ENCODE measurements around the gene FRS2. TPM values are rescaled to one million over a fixed set of nuclear protein-coding genes. Genes with fewer than 3 reads are reported as not detected.
"Not testable (repeated sequence)": the region's sequence is repeated elsewhere in the genome, so short reads cannot be mapped to it uniquely, and the experiment has no call there.

Gene FRS2
- total and polyA plus RNA-seq, 5 donors from 2014 or later: 6.9 to 31.8 (median 10.9) TPM

- no peaks in the 10 kb centered on the region for H3K36me3 ChIP-seq (ENCODE audit: control insufficient read depth, insufficient read depth, low read length)
- DNase-seq (no peak), ATAC-seq (ENCODE audit: low read depth in 2 of 2) (no peak)
- H3K4me3 ChIP-seq (ENCODE audit: low read depth, low read length): no peak overlapping the region
- no peak overlapping the region for H3K4me3 Mint-ChIP-seq
- peaks cover 0 to 3% (median 0%) of the 10 kb centered on the region in 4 donors for H3K4me1 Mint-ChIP-seq
- no peaks in the 10 kb centered on the region for H3K4me1 ChIP-seq (ENCODE audit: control insufficient read depth, insufficient read depth, low read length, poor library complexity, severe bottlenecking)
- no peak overlapping the region for H3K27ac Mint-ChIP-seq
- H3K36me3 Mint-ChIP-seq: no peaks in the 10 kb centered on the region
- no peaks in the 10 kb centered on the region for H3K27me3 ChIP-seq (ENCODE audit: control insufficient read depth, insufficient read depth, low read length)
- no peaks in the 10 kb centered on the region for H3K9me3 Mint-ChIP-seq
- H3K27me3 Mint-ChIP-seq: no peaks in the 10 kb centered on the region
- H3K9me3 ChIP-seq (ENCODE audit: control insufficient read depth in 2 of 2, low read length in 2 of 2): no peaks in the 10 kb centered on the region
- no peak overlapping the region for H3K27ac ChIP-seq (ENCODE audit: insufficient read depth, low read length, poor library complexity, severe bottlenecking)
Measured at GRCh38 chr12:69443916-69444315, 26.3 kb upstream of the FRS2 start.

- peaks cover 2% of the 10 kb centered on the region for H3K27me3 ChIP-seq (ENCODE audit: control insufficient read depth, insufficient read depth, low read length)
- Mint-ChIP-seq H3K27me3 (no peaks in the 10 kb centered on the region), H3K27ac (no peak overlapping the region), H3K9me3 (no peaks in the 10 kb centered on the region), H3K4me3 (no peak overlapping the region), H3K4me1 (peaks cover 0 to under 1% (median 0%) of the 10 kb centered on the region in 4 donors), H3K36me3 (no peaks in the 10 kb centered on the region)
- no peaks in the 10 kb centered on the region for H3K4me1 ChIP-seq (ENCODE audit: control insufficient read depth, insufficient read depth, low read length, poor library complexity, severe bottlenecking)
- H3K4me3 ChIP-seq (ENCODE audit: low read depth, low read length): no peak overlapping the region
- no peak overlapping the region for H3K27ac ChIP-seq (ENCODE audit: insufficient read depth, low read length, poor library complexity, severe bottlenecking)
- no peak for DNase-seq
- no peak for ATAC-seq (ENCODE audit: low read depth in 2 of 2)
- H3K36me3 ChIP-seq (ENCODE audit: control insufficient read depth, insufficient read depth, low read length): no peaks in the 10 kb centered on the region
- no peaks in the 10 kb centered on the region for H3K9me3 ChIP-seq (ENCODE audit: control insufficient read depth in 2 of 2, low read length in 2 of 2)
Measured at GRCh38 chr12:69447892-69448291, 22.3 kb upstream of the FRS2 start.

GRCh38 chr12:69452598-69453132 lies 17.5 kb upstream of the FRS2 start:
- H3K4me1 ChIP-seq (ENCODE audit: control insufficient read depth, insufficient read depth, low read length, poor library complexity, severe bottlenecking); H3K36me3 ChIP-seq (ENCODE audit: control insufficient read depth, insufficient read depth, low read length); H3K27me3 ChIP-seq (ENCODE audit: control insufficient read depth, insufficient read depth, low read length); H3K9me3 Mint-ChIP-seq; H3K36me3 Mint-ChIP-seq; ATAC-seq (ENCODE audit: low read depth in 2 of 2); H3K4me3 Mint-ChIP-seq; H3K9me3 ChIP-seq (ENCODE audit: control insufficient read depth in 2 of 2, low read length in 2 of 2); H3K4me1 Mint-ChIP-seq; DNase-seq; H3K27ac Mint-ChIP-seq; H3K4me3 ChIP-seq (ENCODE audit: low read depth, low read length); H3K27ac ChIP-seq (ENCODE audit: insufficient read depth, low read length, poor library complexity, severe bottlenecking): not testable (repeated sequence)
- peaks cover 10% of the 10 kb centered on the region for H3K27me3 Mint-ChIP-seq

GRCh38 chr12:69456239-69456638 lies 13.9 kb upstream of the FRS2 start:
- no peak overlapping the region for H3K27ac ChIP-seq (ENCODE audit: insufficient read depth, low read length, poor library complexity, severe bottlenecking)
- no peaks in the 10 kb centered on the region for H3K4me1 Mint-ChIP-seq
- ATAC-seq (ENCODE audit: low read depth in 2 of 2): no peak

GRCh38 chr12:69457433-69457832 lies 12.8 kb upstream of the FRS2 start:
- ATAC-seq (ENCODE audit: low read depth in 2 of 2) (no peak), DNase-seq (no peak)
- H3K4me1 ChIP-seq (ENCODE audit: control insufficient read depth, insufficient read depth, low read length, poor library complexity, severe bottlenecking): no peaks in the 10 kb centered on the region
- H3K27ac Mint-ChIP-seq: no peak overlapping the region
- peaks cover 11% of the 10 kb centered on the region for H3K27me3 Mint-ChIP-seq
- no peaks in the 10 kb centered on the region for H3K9me3 ChIP-seq (ENCODE audit: control insufficient read depth in 2 of 2, low read length in 2 of 2)
- H3K27ac ChIP-seq (ENCODE audit: insufficient read depth, low read length, poor library complexity, severe bottlenecking): no peak overlapping the region
- H3K36me3 ChIP-seq (ENCODE audit: control insufficient read depth, insufficient read depth, low read length): no peaks in the 10 kb centered on the region
- H3K27me3 ChIP-seq (ENCODE audit: control insufficient read depth, insufficient read depth, low read length): peaks cover 3% of the 10 kb centered on the region
- peaks cover 0 to 2% (median 0%) of the 10 kb centered on the region in 7 donors for H3K9me3 Mint-ChIP-seq
- no peaks in the 10 kb centered on the region for H3K36me3 Mint-ChIP-seq
- H3K4me3 ChIP-seq (ENCODE audit: low read depth, low read length): no peak overlapping the region
- no peaks in the 10 kb centered on the region for H3K4me1 Mint-ChIP-seq
- no peak overlapping the region for H3K4me3 Mint-ChIP-seq

More at GRCh38 chr12:69456239-69456638, 13.9 kb upstream of the FRS2 start:
- no peak overlapping the region for H3K4me3 ChIP-seq (ENCODE audit: low read depth, low read length)
- no peaks in the 10 kb centered on the region for H3K9me3 ChIP-seq (ENCODE audit: control insufficient read depth in 2 of 2, low read length in 2 of 2)
- Mint-ChIP-seq H3K4me3 (no peak overlapping the region), H3K9me3 (peaks cover 0 to 2% (median 0%) of the 10 kb centered on the region in 7 donors), H3K27ac (no peak overlapping the region), H3K27me3 (peaks cover 11% of the 10 kb centered on the region), H3K36me3 (no peaks in the 10 kb centered on the region)
- H3K36me3 ChIP-seq (ENCODE audit: control insufficient read depth, insufficient read depth, low read length): no peaks in the 10 kb centered on the region
- DNase-seq: no peak
- no peaks in the 10 kb centered on the region for H3K4me1 ChIP-seq (ENCODE audit: control insufficient read depth, insufficient read depth, low read length, poor library complexity, severe bottlenecking)
- peaks cover 2% of the 10 kb centered on the region for H3K27me3 ChIP-seq (ENCODE audit: control insufficient read depth, insufficient read depth, low read length)

- no peak for ATAC-seq (ENCODE audit: low read depth in 2 of 2)
- Mint-ChIP-seq H3K4me3 (no peak overlapping the region), H3K36me3 (no peaks in the 10 kb centered on the region), H3K27me3 (peaks cover 4% of the 10 kb centered on the region), H3K4me1 (no peaks in the 10 kb centered on the region), H3K27ac (no peak overlapping the region), H3K9me3 (peaks cover 0 to 2% (median 0%) of the 10 kb centered on the region in 7 donors)
- Histone ChIP-seq H3K9me3 (ENCODE audit: control insufficient read depth in 2 of 2, low read length in 2 of 2) (no peaks in the 10 kb centered on the region), H3K4me1 (ENCODE audit: control insufficient read depth, insufficient read depth, low read length, poor library complexity, severe bottlenecking) (no peaks in the 10 kb centered on the region), H3K27ac (ENCODE audit: insufficient read depth, low read length, poor library complexity, severe bottlenecking) (no peak overlapping the region), H3K27me3 (ENCODE audit: control insufficient read depth, insufficient read depth, low read length) (peaks cover 3% of the 10 kb centered on the region), H3K36me3 (ENCODE audit: control insufficient read depth, insufficient read depth, low read length) (no peaks in the 10 kb centered on the region), H3K4me3 (ENCODE audit: low read depth, low read length) (no peak overlapping the region)
- DNase-seq: no peak
Measured at GRCh38 chr12:69459477-69459876, 10.7 kb upstream of the FRS2 start.

- DNase-seq (no peak), ATAC-seq (ENCODE audit: low read depth in 2 of 2) (no peak)
- H3K36me3 ChIP-seq (ENCODE audit: control insufficient read depth, insufficient read depth, low read length): no peaks in the 10 kb centered on the region
- Mint-ChIP-seq H3K27me3 (no peaks in the 10 kb centered on the region), H3K9me3 (peaks cover 0 to 2% (median 0%) of the 10 kb centered on the region in 7 donors), H3K27ac (no peak overlapping the region), H3K4me3 (peak overlapping the region in 1 of 4 donors; percentile 9), H3K4me1 (peaks cover 0 to 1% (median 0%) of the 10 kb centered on the region in 4 donors), H3K36me3 (no peaks in the 10 kb centered on the region)
- no peaks in the 10 kb centered on the region for H3K4me1 ChIP-seq (ENCODE audit: control insufficient read depth, insufficient read depth, low read length, poor library complexity, severe bottlenecking)
- H3K27ac ChIP-seq (ENCODE audit: insufficient read depth, low read length, poor library complexity, severe bottlenecking): no peak overlapping the region
- peaks cover 4% of the 10 kb centered on the region for H3K27me3 ChIP-seq (ENCODE audit: control insufficient read depth, insufficient read depth, low read length)
- H3K4me3 ChIP-seq (ENCODE audit: low read depth, low read length): no peak overlapping the region
- H3K9me3 ChIP-seq (ENCODE audit: control insufficient read depth in 2 of 2, low read length in 2 of 2): no peaks in the 10 kb centered on the region
Measured at GRCh38 chr12:69464428-69464827, 5.8 kb upstream of the FRS2 start.

- Mint-ChIP-seq H3K27ac (no peak overlapping the region), H3K4me1 (peaks cover 8 to 20% (median 15%) of the 10 kb centered on the region in 4 donors), H3K9me3 (no peaks in the 10 kb centered on the region), H3K36me3 (no peaks in the 10 kb centered on the region), H3K4me3 (peak overlapping the region in 1 of 4 donors; percentile 66), H3K27me3 (no peaks in the 10 kb centered on the region)
- no peak overlapping the region for H3K4me3 ChIP-seq (ENCODE audit: low read depth, low read length)
- DNase-seq (no peak), ATAC-seq (ENCODE audit: low read depth in 2 of 2) (no peak)
- H3K27ac ChIP-seq (ENCODE audit: insufficient read depth, low read length, poor library complexity, severe bottlenecking): no peak overlapping the region
- peaks cover 4% of the 10 kb centered on the region for H3K27me3 ChIP-seq (ENCODE audit: control insufficient read depth, insufficient read depth, low read length)
- no peaks in the 10 kb centered on the region for H3K9me3 ChIP-seq (ENCODE audit: control insufficient read depth in 2 of 2, low read length in 2 of 2)
- H3K36me3 ChIP-seq (ENCODE audit: control insufficient read depth, insufficient read depth, low read length): no peaks in the 10 kb centered on the region
- peaks cover 17% of the 10 kb centered on the region for H3K4me1 ChIP-seq (ENCODE audit: control insufficient read depth, insufficient read depth, low read length, poor library complexity, severe bottlenecking)
Measured at GRCh38 chr12:69466867-69467266, 3.3 kb upstream of the FRS2 start.

Measured in CD4-positive, CD25-positive, alpha-beta regulatory T cell (primary cell).